ENCODE data around the gene NFYB.
"Not testable (repeated sequence)": the region's sequence is repeated elsewhere in the genome, so short reads cannot be mapped to it uniquely, and the experiment has no call there.

Gene NFYB

GRCh38 chr12:104163631-104164030 lies 25.6 kb upstream of the NFYB start:
- FAIRE-seq (no peak), DNase-seq (ENCODE audit: insufficient read length, low spot score) (no peak)

- FAIRE-seq; DNase-seq (ENCODE audit: insufficient read length, low spot score): not testable (repeated sequence)
Measured at GRCh38 chr12:104163028-104163427, 25.0 kb upstream of the NFYB start.

GRCh38 chr12:104155711-104156555 lies 17.9 kb upstream of the NFYB start:
- DNase-seq (ENCODE audit: insufficient read length, low spot score) (no peak), FAIRE-seq (no peak)

- DNase-seq (ENCODE audit: insufficient read length, low spot score), result no peak
- no peak for FAIRE-seq
Measured at GRCh38 chr12:104154806-104155205, 16.8 kb upstream of the NFYB start.

- FAIRE-seq (no peak), DNase-seq (ENCODE audit: insufficient read length, low spot score) (no peak)
Measured at GRCh38 chr12:104154286-104154685, 16.3 kb upstream of the NFYB start.

GRCh38 chr12:104152685-104153241 lies 14.8 kb upstream of the NFYB start:
- DNase-seq (ENCODE audit: insufficient read length, low spot score) (no peak), FAIRE-seq (no peak)

GRCh38 chr12:104150416-104150815 lies 12.4 kb upstream of the NFYB start:
- FAIRE-seq (no peak), DNase-seq (ENCODE audit: insufficient read length, low spot score) (no peak)

GRCh38 chr12:104147346-104147745 lies 9.3 kb upstream of the NFYB start:
- FAIRE-seq, result no peak
- no peak for DNase-seq (ENCODE audit: insufficient read length, low spot score)

GRCh38 chr12:104143918-104144317 lies 5.9 kb upstream of the NFYB start:
- FAIRE-seq (no peak), DNase-seq (ENCODE audit: insufficient read length, low spot score) (no peak)

GRCh38 chr12:104143002-104143401 lies 5.0 kb upstream of the NFYB start:
- FAIRE-seq (no peak), DNase-seq (ENCODE audit: insufficient read length, low spot score) (no peak)

- DNase-seq (ENCODE audit: insufficient read length, low spot score) (no peak), FAIRE-seq (no peak)
Measured at GRCh38 chr12:104142543-104142942, 4.5 kb upstream of the NFYB start.

- DNase-seq (ENCODE audit: insufficient read length, low spot score) (no peak), FAIRE-seq (no peak)
Measured at GRCh38 chr12:104138797-104139152, 765 bp upstream of the NFYB start.

- FAIRE-seq, result peak; percentile 78
- peak; percentile 56 for DNase-seq (ENCODE audit: insufficient read length, low spot score)
Measured at GRCh38 chr12:104137001-104137901, 759 bp downstream of the NFYB start.

- DNase-seq (ENCODE audit: insufficient read length, low spot score), result no peak
- FAIRE-seq, result no peak
Measured at GRCh38 chr12:104136577-104136976, 1.4 kb downstream of the NFYB start.

- no peak for DNase-seq (ENCODE audit: insufficient read length, low spot score)
Measured at GRCh38 chr12:104134882-104135281, 3.1 kb downstream of the NFYB start.

GRCh38 chr12:104133866-104134265 lies 4.1 kb downstream of the NFYB start:
- DNase-seq (ENCODE audit: insufficient read length, low spot score), result no peak
- no peak for FAIRE-seq

More at GRCh38 chr12:104134882-104135281, 3.1 kb downstream of the NFYB start:
- no peak for FAIRE-seq

- DNase-seq (ENCODE audit: insufficient read length, low spot score) (no peak), FAIRE-seq (no peak)
Measured at GRCh38 chr12:104133321-104133720, 4.7 kb downstream of the NFYB start.

- no peak for DNase-seq (ENCODE audit: insufficient read length, low spot score)
- no peak for FAIRE-seq
Measured at GRCh38 chr12:104132351-104132956, 5.6 kb downstream of the NFYB start.

GRCh38 chr12:104131609-104132008 lies 6.4 kb downstream of the NFYB start:
- FAIRE-seq (no peak), DNase-seq (ENCODE audit: insufficient read length, low spot score) (no peak)

- DNase-seq (ENCODE audit: insufficient read length, low spot score) (no peak), FAIRE-seq (no peak)
Measured at GRCh38 chr12:104130760-104131159, 7.2 kb downstream of the NFYB start.

GRCh38 chr12:104126548-104126947 lies 11.5 kb downstream of the NFYB start:
- no peak for DNase-seq (ENCODE audit: insufficient read length, low spot score)
- no peak for FAIRE-seq

Data from GM19239 (cell line).